ENCODE measurements around the gene FGF1. TPM values are rescaled to one million over a fixed set of nuclear protein-coding genes. Genes with fewer than 3 reads are reported as not detected.
A peak's percentile ranks its signal among the peaks of the same experiment; 100 is the strongest.

FGF1 gene
- total and polyA plus RNA-seq, 12 donors = 0.42 to 2.5 (median 0.90) TPM

DNA sequence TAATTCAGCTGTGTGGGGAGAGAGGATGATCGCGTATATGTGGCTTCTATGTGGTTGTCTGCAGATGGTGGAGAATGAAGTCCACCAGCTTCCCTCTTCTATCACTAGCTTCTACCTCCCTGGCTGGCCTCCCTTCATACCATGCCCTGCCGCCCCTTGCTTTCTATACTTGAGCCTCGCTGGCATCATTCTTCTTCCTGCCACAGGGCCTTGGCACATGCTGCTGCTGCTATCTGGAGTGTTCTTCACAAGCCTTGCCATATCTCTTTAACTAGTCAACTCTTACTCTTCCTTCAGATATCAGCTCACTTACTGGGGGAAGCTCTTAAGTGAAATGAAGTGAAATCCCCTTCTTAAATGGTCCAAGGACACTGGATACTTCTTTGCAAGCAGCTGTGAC lies 100.4 kb downstream of the FGF1 start:
- no peak for DNase-seq
- intact Hi-C loops (cut with DNase I) = no loop called here
- Histone ChIP-seq H3K4me1 (replicated peaks in 1 of 2) (no peaks in the 10 kb centered on the region), H3K27me3 (no peaks in the 10 kb centered on the region), H3K9me3 (replicated peaks in 1 of 3) (no peaks in the 10 kb centered on the region), H3K27ac (no peak overlapping the region), H3K4me3 (no peak overlapping the region), H3K36me3 (replicated peaks in 1 of 2) (no peaks in the 10 kb centered on the region)
- WGBS, 4 donors = 85 to 94% (median 91%) methylated on average over 4 of the region's 4 CpGs
- TF ChIP-seq POLR2A (IDR thresholded peaks at IDR 0.05) = no peak
- TF ChIP-seq, protein P1, sequence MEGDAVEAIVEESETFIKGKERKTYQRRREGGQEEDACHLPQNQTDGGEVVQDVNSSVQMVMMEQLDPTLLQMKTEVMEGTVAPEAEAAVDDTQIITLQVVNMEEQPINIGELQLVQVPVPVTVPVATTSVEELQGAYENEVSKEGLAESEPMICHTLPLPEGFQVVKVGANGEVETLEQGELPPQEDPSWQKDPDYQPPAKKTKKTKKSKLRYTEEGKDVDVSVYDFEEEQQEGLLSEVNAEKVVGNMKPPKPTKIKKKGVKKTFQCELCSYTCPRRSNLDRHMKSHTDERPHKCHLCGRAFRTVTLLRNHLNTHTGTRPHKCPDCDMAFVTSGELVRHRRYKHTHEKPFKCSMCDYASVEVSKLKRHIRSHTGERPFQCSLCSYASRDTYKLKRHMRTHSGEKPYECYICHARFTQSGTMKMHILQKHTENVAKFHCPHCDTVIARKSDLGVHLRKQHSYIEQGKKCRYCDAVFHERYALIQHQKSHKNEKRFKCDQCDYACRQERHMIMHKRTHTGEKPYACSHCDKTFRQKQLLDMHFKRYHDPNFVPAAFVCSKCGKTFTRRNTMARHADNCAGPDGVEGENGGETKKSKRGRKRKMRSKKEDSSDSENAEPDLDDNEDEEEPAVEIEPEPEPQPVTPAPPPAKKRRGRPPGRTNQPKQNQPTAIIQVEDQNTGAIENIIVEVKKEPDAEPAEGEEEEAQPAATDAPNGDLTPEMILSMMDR (IDR thresholded peaks at IDR 0.05) = no peak

DNA sequence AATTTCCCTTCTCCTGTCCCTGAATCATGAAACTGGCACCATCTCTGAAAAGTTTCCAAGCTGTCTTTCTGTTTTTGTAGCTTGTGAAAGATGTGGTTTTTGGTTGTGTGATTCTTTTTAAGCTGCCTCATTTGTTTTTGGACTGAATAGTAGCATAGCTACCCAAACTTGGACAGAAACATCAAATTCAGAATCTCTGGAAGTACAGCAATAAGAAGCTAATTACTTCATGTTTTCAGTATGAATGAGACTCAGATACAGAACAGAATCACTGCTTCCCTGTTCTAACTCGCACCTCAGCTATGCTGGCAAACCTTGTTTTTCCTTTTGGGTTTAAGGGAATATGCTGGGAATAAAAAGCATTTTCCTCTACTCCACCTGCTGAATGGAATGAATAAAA lies 101.0 kb downstream of the FGF1 start:
- Histone ChIP-seq H3K4me3 (no peak overlapping the region), H3K4me1 (replicated peaks in 1 of 2) (no peaks in the 10 kb centered on the region), H3K9me3 (replicated peaks in 1 of 3) (no peaks in the 10 kb centered on the region), H3K27ac (no peak overlapping the region), H3K36me3 (replicated peaks in 1 of 2) (no peaks in the 10 kb centered on the region), H3K27me3 (no peaks in the 10 kb centered on the region)
- 60 to 64% (median 62%) methylated on average over 1 of the region's 1 CpG for WGBS, 4 donors
- DNase-seq = no peak
- TF ChIP-seq, protein P1 (IDR thresholded peaks at IDR 0.05) = no peak
- no peak for TF ChIP-seq POLR2A (IDR thresholded peaks at IDR 0.05)
- intact Hi-C loops (cut with DNase I) = no loop called here

DNA sequence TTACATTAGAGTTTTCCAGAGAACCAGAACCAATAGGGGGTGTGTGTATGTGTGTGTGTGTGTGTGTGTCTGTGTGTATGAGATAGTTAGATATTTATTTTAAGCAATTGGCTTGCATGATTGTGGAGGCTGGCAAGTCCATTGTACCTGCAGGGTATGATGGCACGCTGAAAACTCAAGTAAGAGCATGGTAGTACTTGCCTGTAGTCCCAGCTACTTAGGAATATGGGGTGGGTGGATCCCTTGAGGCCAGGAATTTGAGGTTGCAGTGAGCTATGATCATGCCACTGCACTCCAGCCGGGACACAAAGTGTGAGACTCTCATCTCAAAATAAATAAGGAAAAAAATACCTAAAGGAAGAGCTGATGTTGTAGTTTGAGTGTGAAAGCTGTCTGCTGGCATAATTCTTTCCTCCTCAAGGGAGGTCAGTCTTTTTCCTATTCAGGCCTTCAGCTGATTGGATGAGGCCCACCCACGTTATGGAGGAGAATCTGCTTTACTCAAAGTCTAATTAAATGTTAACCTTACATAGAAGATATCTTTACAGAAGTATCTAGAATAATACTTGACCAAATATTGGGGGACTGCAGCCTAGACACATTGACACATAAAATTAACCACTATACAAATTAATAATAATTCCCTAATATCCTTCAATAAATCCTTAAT lies 107.6 kb downstream of the FGF1 start:
- intact Hi-C loops (cut with DNase I) = no loop called here
- Histone ChIP-seq H3K9me3 (replicated peaks in 1 of 3) (no peaks in the 10 kb centered on the region), H3K27ac (no peak overlapping the region), H3K36me3 (replicated peaks in 1 of 2) (no peaks in the 10 kb centered on the region), H3K4me3 (no peak overlapping the region), H3K27me3 (no peaks in the 10 kb centered on the region), H3K4me1 (replicated peaks in 1 of 2) (no peaks in the 10 kb centered on the region)
- WGBS, 4 donors = 84 to 97% (median 91%) methylated on average over 3 of the region's 3 CpGs
- DNase-seq = no peak
- TF ChIP-seq, protein P1 (IDR thresholded peaks at IDR 0.05) = no peak
- TF ChIP-seq POLR2A (IDR thresholded peaks at IDR 0.05) = no peak

DNA sequence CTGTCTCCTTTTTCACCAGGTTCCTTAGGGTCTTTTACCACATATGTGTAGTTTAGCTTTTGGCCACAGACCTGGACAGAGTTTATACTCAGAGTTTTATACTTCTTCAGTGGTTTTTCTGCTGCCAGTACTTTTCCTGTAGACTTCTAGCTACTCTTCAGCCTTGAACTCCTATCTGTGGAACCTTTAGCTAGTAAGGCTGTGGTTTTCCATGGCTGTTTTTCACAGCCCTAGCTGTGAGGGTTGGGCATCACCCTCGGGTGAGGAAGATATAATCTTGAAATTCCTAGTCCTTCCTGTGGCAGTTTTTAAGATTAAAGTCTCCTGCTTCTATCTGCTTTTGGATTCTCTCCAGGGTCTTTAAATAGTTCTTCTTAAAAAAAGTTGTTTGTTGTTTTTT lies 109.1 kb downstream of the FGF1 start:
- Histone ChIP-seq H3K4me3 (no peak overlapping the region), H3K27ac (peak overlapping the region in 1 of 5 donors; percentile 1), H3K9me3 (replicated peaks in 1 of 3) (no peaks in the 10 kb centered on the region), H3K27me3 (no peaks in the 10 kb centered on the region), H3K36me3 (replicated peaks in 1 of 2) (no peaks in the 10 kb centered on the region), H3K4me1 (replicated peaks in 1 of 2) (no peaks in the 10 kb centered on the region)
- TF ChIP-seq, protein P1 (IDR thresholded peaks at IDR 0.05) = peak in 1 of 6 experiments; percentile 8
- TF ChIP-seq POLR2A (IDR thresholded peaks at IDR 0.05) = no peak
- 7 to 27% (median 10%) methylated on average over 1 of the region's 1 CpG for WGBS, 4 donors
- DNase-seq = no peak
- intact Hi-C loops (cut with DNase I) = no loop called here
